Measurements from ENCODE around the gene FRMPD1. TPM values are rescaled to one million over a fixed set of nuclear protein-coding genes. Genes with fewer than 3 reads are reported as not detected.
A peak's percentile ranks its signal among the peaks of the same experiment; 100 is the strongest.

Gene FRMPD1
- total and polyA plus RNA-seq, 8 donors: 0.03 to 0.31 (median 0.18) TPM; not detected in 2

DNA sequence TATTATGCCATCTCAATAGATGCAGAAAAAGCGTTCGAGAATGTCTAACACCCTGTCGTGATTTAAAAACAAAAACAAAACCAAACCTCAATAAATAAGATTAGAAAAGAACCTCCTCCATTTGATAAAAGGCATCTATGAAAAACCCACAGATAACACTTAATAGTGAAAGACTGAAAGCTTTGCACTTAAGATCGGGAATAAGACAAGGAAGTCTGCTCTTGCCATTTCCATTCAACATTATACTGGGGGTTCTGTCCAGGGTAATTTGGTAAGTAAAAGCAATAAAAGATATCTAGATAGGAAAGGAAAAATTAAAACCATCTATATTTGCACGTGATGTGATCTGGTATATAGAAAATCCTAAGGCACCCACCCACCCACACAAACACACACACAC, 141.4 kb downstream of the FRMPD1 start:
- ATAC-seq (no peak), DNase-seq (no peak)
- Histone ChIP-seq H3K4me3 (no peak overlapping the region), H3K27me3 (peaks cover 0 to 5% of the 10 kb centered on the region in 2 donors), H3K36me3 (no peaks in the 10 kb centered on the region), H3K4me1 (no peaks in the 10 kb centered on the region), H3K9me3 (no peaks in the 10 kb centered on the region), H3K27ac (no peak overlapping the region)
- intact Hi-C loops (cut with DNase I): no loop called here
- TF ChIP-seq, protein P1, sequence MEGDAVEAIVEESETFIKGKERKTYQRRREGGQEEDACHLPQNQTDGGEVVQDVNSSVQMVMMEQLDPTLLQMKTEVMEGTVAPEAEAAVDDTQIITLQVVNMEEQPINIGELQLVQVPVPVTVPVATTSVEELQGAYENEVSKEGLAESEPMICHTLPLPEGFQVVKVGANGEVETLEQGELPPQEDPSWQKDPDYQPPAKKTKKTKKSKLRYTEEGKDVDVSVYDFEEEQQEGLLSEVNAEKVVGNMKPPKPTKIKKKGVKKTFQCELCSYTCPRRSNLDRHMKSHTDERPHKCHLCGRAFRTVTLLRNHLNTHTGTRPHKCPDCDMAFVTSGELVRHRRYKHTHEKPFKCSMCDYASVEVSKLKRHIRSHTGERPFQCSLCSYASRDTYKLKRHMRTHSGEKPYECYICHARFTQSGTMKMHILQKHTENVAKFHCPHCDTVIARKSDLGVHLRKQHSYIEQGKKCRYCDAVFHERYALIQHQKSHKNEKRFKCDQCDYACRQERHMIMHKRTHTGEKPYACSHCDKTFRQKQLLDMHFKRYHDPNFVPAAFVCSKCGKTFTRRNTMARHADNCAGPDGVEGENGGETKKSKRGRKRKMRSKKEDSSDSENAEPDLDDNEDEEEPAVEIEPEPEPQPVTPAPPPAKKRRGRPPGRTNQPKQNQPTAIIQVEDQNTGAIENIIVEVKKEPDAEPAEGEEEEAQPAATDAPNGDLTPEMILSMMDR (IDR thresholded peaks at IDR 0.05): no peak

- H3K36me3 ChIP-seq: no peaks in the 10 kb centered on the region
- H3K9me3 ChIP-seq: no peaks in the 10 kb centered on the region
- H3K4me1 ChIP-seq: peaks cover 0 to 9% of the 10 kb centered on the region in 2 donors
- no peaks in the 10 kb centered on the region for H3K27me3 ChIP-seq
- peak overlapping the region in 1 of 2 donors; percentile 33 for H3K27ac ChIP-seq
- no peak for DNase-seq
- no peak for ATAC-seq
- TF ChIP-seq, protein P1 (IDR thresholded peaks at IDR 0.05): no peak
- no peak overlapping the region for H3K4me3 ChIP-seq
- intact Hi-C loops (cut with DNase I): no loop called here
Observed at GRCh38 chr9:37796232-37796631, 145.5 kb downstream of the FRMPD1 start.

Other genes with a start within 250 kb of the FRMPD1 start
- gene GRHPR, start 228.3 kb upstream of the FRMPD1 start, total RNA-seq: 10 to 100 TPM; 75.2 to 79.6 TPM
- gene GRHPR, start 228.3 kb upstream of the FRMPD1 start, polyA plus RNA-seq (ENCODE audit: insufficient read length in 6 of 6): 100 to 1,000 TPM in 5 of 6 donors, 10 to 100 TPM in 1; 99.1 to 120 (median 104) TPM
- gene ZBTB5, start 185.5 kb upstream of the FRMPD1 start, total RNA-seq: 1 to 10 TPM; 7.5 to 9.8 TPM
- 10 to 100 TPM; 25.8 to 28.5 (median 26.2) TPM for gene ZBTB5, start 185.5 kb upstream of the FRMPD1 start, polyA plus RNA-seq (ENCODE audit: insufficient read length in 6 of 6)
- gene POLR1E, start 165.0 kb upstream of the FRMPD1 start, total RNA-seq: 10 to 100 TPM; 14.3 to 21.3 TPM
- gene POLR1E, start 165.0 kb upstream of the FRMPD1 start, polyA plus RNA-seq (ENCODE audit: insufficient read length in 6 of 6): 10 to 100 TPM; 27.2 to 31.1 (median 29.4) TPM
- gene FBXO10, start 74.6 kb upstream of the FRMPD1 start, total RNA-seq: 1 to 10 TPM; 8.0 to 8.2 TPM
- gene FBXO10, start 74.6 kb upstream of the FRMPD1 start, polyA plus RNA-seq (ENCODE audit: insufficient read length in 6 of 6): 10 to 100 TPM in 4 of 6 donors, 1 to 10 TPM in 2; 8.9 to 12.0 (median 10.5) TPM
- 10 to 100 TPM; 65.5 to 94.1 TPM for gene TOMM5, start 58.4 kb upstream of the FRMPD1 start, total RNA-seq
- gene TOMM5, start 58.4 kb upstream of the FRMPD1 start, polyA plus RNA-seq (ENCODE audit: insufficient read length in 6 of 6): 100 to 1,000 TPM in 4 of 6 donors, 10 to 100 TPM in 2; 95.6 to 112 (median 103) TPM
- 1 to 10 TPM; 5.8 to 7.5 TPM for gene TRMT10B, start 102.9 kb downstream of the FRMPD1 start, total RNA-seq
- gene TRMT10B, start 102.9 kb downstream of the FRMPD1 start, polyA plus RNA-seq (ENCODE audit: insufficient read length in 6 of 6): 10 to 100 TPM; 21.5 to 32.2 (median 26.9) TPM
- 10 to 100 TPM; 25.6 to 34.5 TPM for gene EXOSC3, start 134.1 kb downstream of the FRMPD1 start, total RNA-seq
- gene EXOSC3, start 134.1 kb downstream of the FRMPD1 start, polyA plus RNA-seq (ENCODE audit: insufficient read length in 6 of 6): 10 to 100 TPM; 32.7 to 43.4 (median 37.6) TPM
- 10 to 100 TPM; 24.8 to 25.3 TPM for gene DCAF10, start 149.8 kb downstream of the FRMPD1 start, total RNA-seq
- 10 to 100 TPM; 29.3 to 37.3 (median 31.9) TPM for gene DCAF10, start 149.8 kb downstream of the FRMPD1 start, polyA plus RNA-seq (ENCODE audit: insufficient read length in 6 of 6)